Lower lobe of right lung (tissue), 2 donors: ENCODE measurements around the gene MTA1. TPM values are rescaled to one million over a fixed set of nuclear protein-coding genes. Genes with fewer than 3 reads are reported as not detected.

Experiments
- ATAC-seq, 2 donors: fragments of 200-7000 bp; cut with Tn5 transposase; one replicate each; pipeline ENCODE4 v1.9.1; 2020 to 2022; ENCODE audit warnings: mild to moderate bottlenecking in 2 of 2, moderate library complexity in 2 of 2
- DNase-seq: peaks from one replicate; pipeline ENCODE4 v3.0.0-alpha.2; 2020
- H3K27ac ChIP-seq: fragments of 200-600 bp; one replicate; pipeline ENCODE4 v1.8.0; 2022
- H3K27me3 ChIP-seq: fragments of 200-600 bp; one replicate; pipeline ENCODE4 v1.8.0; 2022; ENCODE audit warnings: low read depth
- H3K36me3 ChIP-seq: fragments of 200-600 bp; one replicate; pipeline ENCODE4 v1.8.0; 2022; ENCODE audit warnings: mild to moderate bottlenecking
- H3K4me1 ChIP-seq: fragments of 200-600 bp; one replicate; pipeline ENCODE4 v1.8.0; 2022
- H3K4me3 ChIP-seq: fragments of 200-600 bp; one replicate; pipeline ENCODE4 v1.8.0; 2022; ENCODE audit warnings: mild to moderate bottlenecking
- H3K9me3 ChIP-seq: fragments of 200-600 bp; one replicate; pipeline ENCODE4 v1.8.0; 2022
- CTCF ChIP-seq: fragments of 200-600 bp; IDR thresholded peaks from one replicate; pipeline ENCODE4 v1.8.0; 2022; ENCODE audit warnings: antibody characterized with exemption, mild to moderate bottlenecking
- intact Hi-C: fragments of 100-400 bp; cut with DNase I; formaldehyde crosslinking; loops from one replicate; pipeline ENCODE4 v1.11.0; 2022
- total RNA-seq: library from RNA; stranded (reverse); fragmentation: NEBNext Ultra II Directional; extraction: Animal tissue kit (Norgen Biotek cat#: 25700); gene quantifications from one replicate; pipeline ENCODE4 v1.2.1, GENCODE V29; 2021
- donor health status: DM: no; HTN: yes; CAD: no; lungs with severe emphysema.

Gene MTA1
- total RNA-seq, 1 donor from 2014 or later = 69.7 TPM

GRCh38 chr14:105421723-105422615 is 2.3 kb downstream of the MTA1 start:
- DNase-seq (no peak), ATAC-seq (no peak)
- intact Hi-C loops = no loop called here
- Histone ChIP-seq H3K9me3 (no peaks in the 10 kb centered on the region), H3K36me3 (no peaks in the 10 kb centered on the region), H3K27ac (peak overlapping the region; percentile 73), H3K4me1 (peaks cover 35% of the 10 kb centered on the region), H3K27me3 (no peaks in the 10 kb centered on the region), H3K4me3 (no peak overlapping the region)
- no peak for TF ChIP-seq CTCF

GRCh38 chr14:105422695-105423487 is 3.3 kb downstream of the MTA1 start:
- Histone ChIP-seq H3K4me1 (peaks cover 35% of the 10 kb centered on the region), H3K27me3 (no peaks in the 10 kb centered on the region), H3K36me3 (no peaks in the 10 kb centered on the region), H3K4me3 (no peak overlapping the region), H3K27ac (no peak overlapping the region), H3K9me3 (no peaks in the 10 kb centered on the region)
- ATAC-seq (peak in 1 of 2 donors; percentile 16), DNase-seq (no peak)
- intact Hi-C loops = no loop called here
- no peak for TF ChIP-seq CTCF

- no peak for ATAC-seq
- H3K9me3 ChIP-seq = no peaks in the 10 kb centered on the region
- no peak for DNase-seq
- no peak for TF ChIP-seq CTCF
- no peaks in the 10 kb centered on the region for H3K27me3 ChIP-seq
- intact Hi-C loops = no loop called here
- peaks cover 33% of the 10 kb centered on the region for H3K4me1 ChIP-seq
- H3K27ac ChIP-seq = no peak overlapping the region
- no peaks in the 10 kb centered on the region for H3K36me3 ChIP-seq
- no peak overlapping the region for H3K4me3 ChIP-seq
Observed at GRCh38 chr14:105423488-105424195, 4.0 kb downstream of the MTA1 start.

GRCh38 chr14:105424861-105425260 is 5.2 kb downstream of the MTA1 start:
- intact Hi-C loops = no loop called here

More at GRCh38 chr14:105424861-105425260, 5.2 kb downstream of the MTA1 start:
- Histone ChIP-seq H3K27me3 (no peaks in the 10 kb centered on the region), H3K4me3 (no peak overlapping the region), H3K4me1 (peaks cover 25% of the 10 kb centered on the region), H3K9me3 (no peaks in the 10 kb centered on the region), H3K27ac (no peak overlapping the region), H3K36me3 (no peaks in the 10 kb centered on the region)
- no peak for TF ChIP-seq CTCF
- ATAC-seq = no peak
- no peak for DNase-seq
